SU-DHL-6 (cell line): ENCODE results near the gene VCAN.

Source experiments
- EZH2phosphoT487 ChIP-seq: fragments of 200-600 bp; sonication (generic), shearing (Covaris generic); conservative IDR thresholded peaks from 2 replicates; pipeline ENCODE4 v1.6.1; 2018; ENCODE audit warnings: mild to moderate bottlenecking, antibody characterized with exemption, low read length, moderate library complexity, mixed read lengths
- TF ChIP-seq, protein P1 (sequence below): fragments of 200-600 bp; sonication (generic); IDR thresholded peaks from one replicate; pipeline ENCODE4 v1.5.1; 2017; ENCODE audit warnings: antibody characterized with exemption, mild to moderate bottlenecking, low read length, moderate library complexity; ENCODE audit not compliant: insufficient read depth, poor library complexity, severe bottlenecking

DNA sequence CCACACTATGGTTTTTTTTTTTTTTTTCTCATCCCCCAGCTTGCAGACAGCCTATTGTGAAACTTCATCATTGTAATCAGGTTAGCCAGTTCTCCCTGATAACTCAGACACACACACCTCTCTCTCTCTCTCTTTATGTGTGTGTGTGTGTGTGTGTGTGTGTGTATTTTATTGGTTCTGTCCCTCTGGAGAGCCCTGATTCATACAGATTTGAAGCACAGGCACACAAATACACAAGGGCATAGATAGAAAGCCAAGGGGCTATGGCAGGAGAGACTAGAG lies 20.6 kb upstream of the VCAN start:
- TF ChIP-seq, protein P1, sequence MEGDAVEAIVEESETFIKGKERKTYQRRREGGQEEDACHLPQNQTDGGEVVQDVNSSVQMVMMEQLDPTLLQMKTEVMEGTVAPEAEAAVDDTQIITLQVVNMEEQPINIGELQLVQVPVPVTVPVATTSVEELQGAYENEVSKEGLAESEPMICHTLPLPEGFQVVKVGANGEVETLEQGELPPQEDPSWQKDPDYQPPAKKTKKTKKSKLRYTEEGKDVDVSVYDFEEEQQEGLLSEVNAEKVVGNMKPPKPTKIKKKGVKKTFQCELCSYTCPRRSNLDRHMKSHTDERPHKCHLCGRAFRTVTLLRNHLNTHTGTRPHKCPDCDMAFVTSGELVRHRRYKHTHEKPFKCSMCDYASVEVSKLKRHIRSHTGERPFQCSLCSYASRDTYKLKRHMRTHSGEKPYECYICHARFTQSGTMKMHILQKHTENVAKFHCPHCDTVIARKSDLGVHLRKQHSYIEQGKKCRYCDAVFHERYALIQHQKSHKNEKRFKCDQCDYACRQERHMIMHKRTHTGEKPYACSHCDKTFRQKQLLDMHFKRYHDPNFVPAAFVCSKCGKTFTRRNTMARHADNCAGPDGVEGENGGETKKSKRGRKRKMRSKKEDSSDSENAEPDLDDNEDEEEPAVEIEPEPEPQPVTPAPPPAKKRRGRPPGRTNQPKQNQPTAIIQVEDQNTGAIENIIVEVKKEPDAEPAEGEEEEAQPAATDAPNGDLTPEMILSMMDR = no peak
- no peak for TF ChIP-seq EZH2phosphoT487
